HK-2 (cell line): ENCODE results near the gene DUSP11.
"Not testable (repeated sequence)": the region's sequence is repeated elsewhere in the genome, so short reads cannot be mapped to it uniquely, and the experiment has no call there.

ENCODE experiments used
- DNase-seq: peaks from one replicate; pipeline ENCODE4 v3.0.0-alpha.2; 2018; ENCODE audit not compliant: unreplicated experiment

The DUSP11 gene

GRCh38 chr2:73779467-73780236 lies at the start of gene DUSP11:
Gene DUSP11, minus strand, starts transcription at chr2:73780103. Its CDS starts 129 bp downstream, at chr2:73779974.
- DNase-seq, result peak; percentile 96

- peak; percentile 92 for DNase-seq
Observed at GRCh38 chr2:73828818-73829570, 49.1 kb upstream of the DUSP11 start, which contains the start of gene STAMBP. Gene STAMBP, plus strand, starts transcription at chr2:73828961. Its CDS starts 1,896 bp downstream, at chr2:73830857.

GRCh38 chr2:73828389-73828817 lies 48.5 kb upstream of the DUSP11 start:
- DNase-seq, result no peak

- no peak for DNase-seq
Observed at GRCh38 chr2:73827660-73828388, 47.9 kb upstream of the DUSP11 start.

- DNase-seq, result no peak
Observed at GRCh38 chr2:73827018-73827417, 47.1 kb upstream of the DUSP11 start.

- no peak for DNase-seq
Observed at GRCh38 chr2:73825408-73825807, 45.5 kb upstream of the DUSP11 start.

- DNase-seq, result no peak
Observed at GRCh38 chr2:73823916-73824523, 44.1 kb upstream of the DUSP11 start.

GRCh38 chr2:73823416-73823815 lies 43.5 kb upstream of the DUSP11 start:
- DNase-seq, result no peak

- no peak for DNase-seq
Observed at GRCh38 chr2:73822991-73823390, 43.1 kb upstream of the DUSP11 start.

- no peak for DNase-seq
Observed at GRCh38 chr2:73822276-73822675, 42.4 kb upstream of the DUSP11 start.

- no peak for DNase-seq
Observed at GRCh38 chr2:73821669-73822068, 41.8 kb upstream of the DUSP11 start.

- no peak for DNase-seq
Observed at GRCh38 chr2:73821227-73821626, 41.3 kb upstream of the DUSP11 start.

GRCh38 chr2:73818296-73818695 lies 38.4 kb upstream of the DUSP11 start:
- no peak for DNase-seq

- DNase-seq, result no peak
Observed at GRCh38 chr2:73812635-73813034, 32.7 kb upstream of the DUSP11 start.

GRCh38 chr2:73811878-73812277 lies 32.0 kb upstream of the DUSP11 start:
- no peak for DNase-seq

GRCh38 chr2:73783883-73784282 lies 4.0 kb upstream of the DUSP11 start, which contains the start of gene C2orf78:
Gene C2orf78, plus strand, starts transcription at chr2:73784183. Its CDS starts 127 bp downstream, at chr2:73784310.
- not testable (repeated sequence) for DNase-seq

- peak; percentile 60 for DNase-seq
Observed at GRCh38 chr2:73783402-73783801, 3.5 kb upstream of the DUSP11 start.

- DNase-seq, result no peak
Observed at GRCh38 chr2:73780237-73780582, 307 bp upstream of the DUSP11 start.

GRCh38 chr2:73778867-73779466 lies 936 bp downstream of the DUSP11 start:
- not testable (repeated sequence) for DNase-seq

GRCh38 chr2:73776869-73777519 lies 2.9 kb downstream of the DUSP11 start:
- DNase-seq, result no peak

GRCh38 chr2:73776381-73776780 lies 3.5 kb downstream of the DUSP11 start:
- no peak for DNase-seq
